ENCODE measurements around the gene EDARADD. TPM values are rescaled to one million over a fixed set of nuclear protein-coding genes. Genes with fewer than 3 reads are reported as not detected.

The EDARADD gene
- total RNA-seq, 1 donor from 2014 or later: 1.4 TPM

GRCh38 chr1:236524142-236524894, 130.2 kb downstream of the EDARADD start:
- H3K4me2 ChIP-seq: peak overlapping the region; percentile 90
- H3K36me3 ChIP-seq: no peaks in the 10 kb centered on the region
- no peak overlapping the region for H3K9ac ChIP-seq
- H3K27me3 Mint-ChIP-seq (ENCODE audit: insufficient read depth, low read depth): peaks cover 4% of the 10 kb centered on the region
- peaks cover 10% of the 10 kb centered on the region for H3K4me1 Mint-ChIP-seq
- peaks cover 9% of the 10 kb centered on the region for H3F3A ChIP-seq (ENCODE audit: low read depth)
- H3K4me1 ChIP-seq: peaks cover 7% of the 10 kb centered on the region
- no peaks in the 10 kb centered on the region for H3K9me3 ChIP-seq (ENCODE audit: low read depth)
- H3K9me3 Mint-ChIP-seq: no peaks in the 10 kb centered on the region
- H3K27me3 ChIP-seq: peaks cover 26% of the 10 kb centered on the region
- no peak overlapping the region for H3K27ac Mint-ChIP-seq
- peak overlapping the region; percentile 88 for H3K4me3 Mint-ChIP-seq
- peak overlapping the region; percentile 90 for H2AFZ ChIP-seq (replicated peaks)
- TF ChIP-seq EZH2phosphoT487 (IDR thresholded peaks at IDR 0.05) (no peak), EZH2 (IDR thresholded peaks at IDR 0.05) (no peak), CTCF (IDR thresholded peaks at IDR 0.05) (no peak)
- H4K20me1 ChIP-seq (ENCODE audit: low read depth): no peaks in the 10 kb centered on the region
- peak; percentile 68 for DNase-seq (ENCODE audit: low spot score)
- no peaks in the 10 kb centered on the region for H3K79me2 ChIP-seq (ENCODE audit: low read depth)
- H3K27ac ChIP-seq: no peak overlapping the region
- no peaks in the 10 kb centered on the region for H3K36me3 Mint-ChIP-seq
- peak overlapping the region; percentile 52 for H3K4me3 ChIP-seq

GRCh38 chr1:236524895-236525184, 130.8 kb downstream of the EDARADD start:
- peaks cover 7% of the 10 kb centered on the region for H3K4me1 ChIP-seq
- peak overlapping the region; percentile 52 for H3K4me3 ChIP-seq
- no peaks in the 10 kb centered on the region for H3K9me3 Mint-ChIP-seq
- no peaks in the 10 kb centered on the region for H3K79me2 ChIP-seq (ENCODE audit: low read depth)
- peaks cover 26% of the 10 kb centered on the region for H3K27me3 ChIP-seq
- peak overlapping the region; percentile 88 for H3K4me3 Mint-ChIP-seq
- peaks cover 10% of the 10 kb centered on the region for H3K4me1 Mint-ChIP-seq
- DNase-seq (ENCODE audit: low spot score): no peak
- peaks cover 4% of the 10 kb centered on the region for H3K27me3 Mint-ChIP-seq (ENCODE audit: insufficient read depth, low read depth)
- H3K4me2 ChIP-seq: peak overlapping the region; percentile 90
- peaks cover 9% of the 10 kb centered on the region for H3F3A ChIP-seq (ENCODE audit: low read depth)
- H3K27ac ChIP-seq: no peak overlapping the region
- no peak overlapping the region for H3K9ac ChIP-seq
- peak overlapping the region; percentile 90 for H2AFZ ChIP-seq (replicated peaks)
- H3K36me3 ChIP-seq: no peaks in the 10 kb centered on the region
- TF ChIP-seq EZH2phosphoT487 (IDR thresholded peaks at IDR 0.05) (no peak), EZH2 (IDR thresholded peaks at IDR 0.05) (no peak), CTCF (IDR thresholded peaks at IDR 0.05) (no peak)
- H3K9me3 ChIP-seq (ENCODE audit: low read depth): no peaks in the 10 kb centered on the region
- no peak overlapping the region for H3K27ac Mint-ChIP-seq
- no peaks in the 10 kb centered on the region for H3K36me3 Mint-ChIP-seq
- no peaks in the 10 kb centered on the region for H4K20me1 ChIP-seq (ENCODE audit: low read depth)

DNA sequence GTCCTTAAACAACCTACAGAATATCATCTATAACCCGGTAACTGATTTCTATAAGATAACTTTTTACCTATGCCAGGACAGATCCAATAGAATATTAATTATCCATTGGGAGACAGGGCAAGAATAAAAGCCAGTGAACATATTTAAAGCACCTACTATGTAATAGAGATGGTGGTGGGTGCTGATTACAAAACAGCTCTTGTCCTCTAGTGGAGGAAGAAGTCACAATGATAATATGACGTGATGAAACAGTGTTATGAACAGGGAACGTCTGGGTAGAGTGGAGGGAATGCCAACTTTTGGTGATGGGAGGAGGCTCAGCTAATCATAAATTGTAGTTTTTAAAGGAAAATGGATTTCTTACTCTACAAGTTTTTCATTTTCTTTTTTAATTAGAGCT, 132.0 kb downstream of the EDARADD start:
- Histone ChIP-seq H3K9me3 (ENCODE audit: low read depth) (no peaks in the 10 kb centered on the region), H3K79me2 (ENCODE audit: low read depth) (no peaks in the 10 kb centered on the region), H3K27me3 (peaks cover 26% of the 10 kb centered on the region), H4K20me1 (ENCODE audit: low read depth) (no peaks in the 10 kb centered on the region), H3K4me2 (no peak overlapping the region), H3K4me3 (no peak overlapping the region), H3K27ac (no peak overlapping the region), H3F3A (ENCODE audit: low read depth) (peaks cover 9% of the 10 kb centered on the region), H3K36me3 (no peaks in the 10 kb centered on the region), H2AFZ (replicated peaks) (no peak overlapping the region), H3K9ac (no peak overlapping the region), H3K4me1 (peaks cover 7% of the 10 kb centered on the region)
- TF ChIP-seq CTCF (IDR thresholded peaks at IDR 0.05): no peak
- no peak for TF ChIP-seq EZH2 (IDR thresholded peaks at IDR 0.05)
- Mint-ChIP-seq H3K9me3 (no peaks in the 10 kb centered on the region), H3K27me3 (ENCODE audit: insufficient read depth, low read depth) (peaks cover 4% of the 10 kb centered on the region), H3K4me3 (no peak overlapping the region), H3K4me1 (peaks cover 10% of the 10 kb centered on the region), H3K27ac (no peak overlapping the region), H3K36me3 (no peaks in the 10 kb centered on the region)
- DNase-seq (ENCODE audit: low spot score): no peak

Data from neural progenitor cell (in vitro differentiated cells).